GM18517 (cell line): ENCODE results near the gene DMPK.

Source experiments
- ATAC-seq: cut with Tn5 transposase; IDR thresholded peaks from one replicate; pipeline ENCODE4 v1.9.1; 2021; ENCODE audit warnings: mild to moderate bottlenecking, moderate library complexity; ENCODE audit not compliant: unreplicated experiment

The DMPK gene

GRCh38 chr19:45770192-45771101 lies 11.8 kb downstream of the DMPK start:
- ATAC-seq: peak; percentile 43

GRCh38 chr19:45769821-45770191 lies 12.5 kb downstream of the DMPK start:
- no peak for ATAC-seq

GRCh38 chr19:45768984-45769782 lies 13.1 kb downstream of the DMPK start, which contains the start of gene SIX5:
Gene SIX5 (minus strand): TSS chr19:45769252. CDS start chr19:45768844, 408 bp downstream.
- peak; percentile 48 for ATAC-seq

GRCh38 chr19:45768655-45768983 lies 13.7 kb downstream of the DMPK start:
- ATAC-seq: no peak

GRCh38 chr19:45767881-45768654 lies 14.2 kb downstream of the DMPK start:
- no peak for ATAC-seq

GRCh38 chr19:45767410-45767880 lies 14.8 kb downstream of the DMPK start:
- ATAC-seq: no peak

GRCh38 chr19:45766869-45767346 lies 15.4 kb downstream of the DMPK start:
- no peak for ATAC-seq

GRCh38 chr19:45766296-45766868 lies 15.9 kb downstream of the DMPK start:
- no peak for ATAC-seq

GRCh38 chr19:45765702-45766295 lies 16.5 kb downstream of the DMPK start:
- no peak for ATAC-seq

- no peak for ATAC-seq
Observed at GRCh38 chr19:45764945-45765701, 17.2 kb downstream of the DMPK start.

- no peak for ATAC-seq
Observed at GRCh38 chr19:45764475-45764874, 17.8 kb downstream of the DMPK start.

GRCh38 chr19:45763691-45764294 lies 18.5 kb downstream of the DMPK start:
- ATAC-seq: no peak

- ATAC-seq: no peak
Observed at GRCh38 chr19:45762870-45763631, 19.2 kb downstream of the DMPK start.

- no peak for ATAC-seq
Observed at GRCh38 chr19:45761714-45762113, 20.6 kb downstream of the DMPK start.

- ATAC-seq: no peak
Observed at GRCh38 chr19:45758921-45759320, 23.4 kb downstream of the DMPK start.

- no peak for ATAC-seq
Observed at GRCh38 chr19:45757695-45758094, 24.6 kb downstream of the DMPK start.

GRCh38 chr19:45754323-45754722 lies 28.0 kb downstream of the DMPK start:
- ATAC-seq: no peak

GRCh38 chr19:45753548-45753947 lies 28.7 kb downstream of the DMPK start:
- ATAC-seq: no peak
